K562 (cell line): Measurements from ENCODE around the gene MRPL40. TPM values are rescaled to one million over a fixed set of nuclear protein-coding genes. Genes with fewer than 3 reads are reported as not detected.
A peak's percentile ranks its signal among the peaks of the same experiment; 100 is the strongest.

Experiments used
- MTA1 ChIP-seq: fragments of 450-650 bp; IDR thresholded peaks from 2 replicates; pipeline ENCODE4 v1.6.1; 2017; ENCODE audit warnings: borderline replicate concordance
- NFIX ChIP-seq: fragments of 250-450 bp; sonication (Bioruptor Pico); IDR thresholded peaks from 2 replicates; pipeline ENCODE4 v1.4.0; 2020; ENCODE audit warnings: low read depth, mild to moderate bottlenecking, moderate library complexity
- SMC3 ChIP-seq: conservative IDR thresholded peaks from 2 replicates; pipeline ENCODE4 v1.6.1; 2011; ENCODE audit warnings: low read depth, low read length, improper control_type of control experiment; ENCODE audit not compliant: insufficient read depth
- YBX1 ChIP-seq: fragments of 450-650 bp; IDR thresholded peaks from 2 replicates; pipeline ENCODE4 v1.7.1; 2016; ENCODE audit warnings: mild to moderate bottlenecking
- ZNF175 ChIP-seq: fragments of 200-800 bp; sonication (Bioruptor generic); IDR thresholded peaks from 2 replicates; pipeline ENCODE4 v1.6.1; 2016; ENCODE audit warnings: low read depth, mild to moderate bottlenecking, missing genetic modification characterization, missing compliant biosample characterization
- polyA plus RNA-seq, 8 experiments: library from polyadenylated mRNA; depleted of rRNA in 4 of 8; stranded (reverse) in 5 of 8; unstranded in 3 of 8; fragments of >200 nt; fragmentation: Nextera tagmentation in 2 of 8; fragmentation: Illumina TruSeq in 1 of 8; extraction: Ambion mirVana in 2 of 8; extraction: Trizol in 1 of 8; gene quantifications; 2 replicates each; pipeline versions ENCODE4 v1.2.1 to v1.2.3, GENCODE V29; 2011 to 2014; ENCODE audit warnings: inconsistent platforms in 1 of 8, missing spikeins in 1 of 8
- total RNA-seq, 7 experiments: library from RNA; depleted of rRNA in 6 of 7; stranded (reverse); fragments of >200 nt in 6 of 7; fragmentation: Illumina TruSeq in 2 of 7; extraction: Trizol in 2 of 7; gene quantifications; 2 replicates each; pipeline versions ENCODE4 v1.2.1 to v1.2.3, GENCODE V29; 2011 to 2021; ENCODE audit warnings: low replicate concordance in 1 of 7
- TF ChIP-seq, protein P1 (sequence below): fragments of 250-450 bp; sonication (Bioruptor Pico); IDR thresholded peaks from 2 replicates; pipeline ENCODE4 v1.5.0; 2021
- TF ChIP-seq, protein P2 (sequence below): fragments of 450-650 bp; IDR thresholded peaks from 2 replicates; pipeline ENCODE4 v1.6.1; 2014; ENCODE audit warnings: low read depth, mild to moderate bottlenecking, moderate library complexity, borderline replicate concordance
- TF ChIP-seq, protein P3 (sequence below): fragments of 450-650 bp; IDR thresholded peaks from 2 replicates; pipeline ENCODE4 v1.6.1; 2016; ENCODE audit warnings: low read depth
- TF ChIP-seq, protein P4 (sequence below): sonication (generic); formaldehyde crosslinking; IDR thresholded peaks from 2 replicates; pipeline ENCODE4 v1.8.0; 2023; ENCODE audit warnings: mild to moderate bottlenecking, missing genetic modification reagents

The MRPL40 gene
- total and polyA plus RNA-seq, 9 of the 15 experiments (the other 6 are each of a cell fraction or from before 2014, with no cell fraction given) = 132 to 652 (median 208) TPM

DNA sequence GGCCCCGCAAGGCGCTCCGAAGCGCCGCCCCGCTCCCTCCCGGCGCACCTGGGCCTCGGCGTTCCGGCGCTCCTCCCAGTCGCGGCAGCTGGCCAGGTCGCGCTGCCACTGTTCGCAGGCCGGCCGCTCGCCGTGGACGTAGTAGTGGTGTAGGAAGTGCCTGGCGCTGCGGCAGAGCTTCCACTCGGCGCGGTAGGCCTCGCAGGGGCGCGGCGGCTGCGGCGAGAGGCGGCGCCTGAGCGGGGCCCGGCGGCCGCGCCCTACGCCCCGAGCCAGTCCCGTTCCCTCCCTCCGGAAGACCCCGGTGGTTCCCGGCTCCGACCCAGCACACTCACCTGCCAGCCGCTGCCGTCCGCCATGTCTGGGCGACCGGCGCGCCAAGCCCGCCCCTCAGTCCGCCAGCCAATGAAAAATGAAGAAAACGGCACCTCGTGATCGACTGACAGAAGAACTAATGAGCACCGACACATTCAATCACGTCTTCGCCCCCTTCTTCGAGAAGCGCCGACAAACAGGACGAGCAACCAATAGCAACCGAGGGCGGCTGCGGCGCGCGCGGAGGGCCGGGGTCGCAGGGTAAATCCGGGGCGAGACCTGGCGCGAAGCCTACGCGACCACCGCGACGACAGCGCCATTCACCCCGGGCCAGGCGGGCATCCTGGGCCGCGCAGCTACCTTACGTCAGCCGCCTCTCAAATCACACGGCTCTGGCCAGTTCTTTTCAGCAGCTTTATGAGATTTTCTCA is 15.2 kb downstream of the MRPL40 start, which contains the start of gene C22orf39 (continued):
- TF ChIP-seq, protein P1, sequence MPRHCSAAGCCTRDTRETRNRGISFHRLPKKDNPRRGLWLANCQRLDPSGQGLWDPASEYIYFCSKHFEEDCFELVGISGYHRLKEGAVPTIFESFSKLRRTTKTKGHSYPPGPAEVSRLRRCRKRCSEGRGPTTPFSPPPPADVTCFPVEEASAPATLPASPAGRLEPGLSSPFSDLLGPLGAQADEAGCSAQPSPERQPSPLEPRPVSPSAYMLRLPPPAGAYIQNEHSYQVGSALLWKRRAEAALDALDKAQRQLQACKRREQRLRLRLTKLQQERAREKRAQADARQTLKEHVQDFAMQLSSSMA = peak; percentile 94
- TF ChIP-seq ZNF175 (CRISPR knock-in tag) (no peak), NFIX (CRISPR knock-in tag) (no peak), YBX1 (no peak), SMC3 (no peak), MTA1 (peak; percentile 83; the same call in 1 of the 2 replicates)
- TF ChIP-seq, protein P2, sequence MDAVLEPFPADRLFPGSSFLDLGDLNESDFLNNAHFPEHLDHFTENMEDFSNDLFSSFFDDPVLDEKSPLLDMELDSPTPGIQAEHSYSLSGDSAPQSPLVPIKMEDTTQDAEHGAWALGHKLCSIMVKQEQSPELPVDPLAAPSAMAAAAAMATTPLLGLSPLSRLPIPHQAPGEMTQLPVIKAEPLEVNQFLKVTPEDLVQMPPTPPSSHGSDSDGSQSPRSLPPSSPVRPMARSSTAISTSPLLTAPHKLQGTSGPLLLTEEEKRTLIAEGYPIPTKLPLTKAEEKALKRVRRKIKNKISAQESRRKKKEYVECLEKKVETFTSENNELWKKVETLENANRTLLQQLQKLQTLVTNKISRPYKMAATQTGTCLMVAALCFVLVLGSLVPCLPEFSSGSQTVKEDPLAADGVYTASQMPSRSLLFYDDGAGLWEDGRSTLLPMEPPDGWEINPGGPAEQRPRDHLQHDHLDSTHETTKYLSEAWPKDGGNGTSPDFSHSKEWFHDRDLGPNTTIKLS = peak; percentile 82
- TF ChIP-seq, protein P3, sequence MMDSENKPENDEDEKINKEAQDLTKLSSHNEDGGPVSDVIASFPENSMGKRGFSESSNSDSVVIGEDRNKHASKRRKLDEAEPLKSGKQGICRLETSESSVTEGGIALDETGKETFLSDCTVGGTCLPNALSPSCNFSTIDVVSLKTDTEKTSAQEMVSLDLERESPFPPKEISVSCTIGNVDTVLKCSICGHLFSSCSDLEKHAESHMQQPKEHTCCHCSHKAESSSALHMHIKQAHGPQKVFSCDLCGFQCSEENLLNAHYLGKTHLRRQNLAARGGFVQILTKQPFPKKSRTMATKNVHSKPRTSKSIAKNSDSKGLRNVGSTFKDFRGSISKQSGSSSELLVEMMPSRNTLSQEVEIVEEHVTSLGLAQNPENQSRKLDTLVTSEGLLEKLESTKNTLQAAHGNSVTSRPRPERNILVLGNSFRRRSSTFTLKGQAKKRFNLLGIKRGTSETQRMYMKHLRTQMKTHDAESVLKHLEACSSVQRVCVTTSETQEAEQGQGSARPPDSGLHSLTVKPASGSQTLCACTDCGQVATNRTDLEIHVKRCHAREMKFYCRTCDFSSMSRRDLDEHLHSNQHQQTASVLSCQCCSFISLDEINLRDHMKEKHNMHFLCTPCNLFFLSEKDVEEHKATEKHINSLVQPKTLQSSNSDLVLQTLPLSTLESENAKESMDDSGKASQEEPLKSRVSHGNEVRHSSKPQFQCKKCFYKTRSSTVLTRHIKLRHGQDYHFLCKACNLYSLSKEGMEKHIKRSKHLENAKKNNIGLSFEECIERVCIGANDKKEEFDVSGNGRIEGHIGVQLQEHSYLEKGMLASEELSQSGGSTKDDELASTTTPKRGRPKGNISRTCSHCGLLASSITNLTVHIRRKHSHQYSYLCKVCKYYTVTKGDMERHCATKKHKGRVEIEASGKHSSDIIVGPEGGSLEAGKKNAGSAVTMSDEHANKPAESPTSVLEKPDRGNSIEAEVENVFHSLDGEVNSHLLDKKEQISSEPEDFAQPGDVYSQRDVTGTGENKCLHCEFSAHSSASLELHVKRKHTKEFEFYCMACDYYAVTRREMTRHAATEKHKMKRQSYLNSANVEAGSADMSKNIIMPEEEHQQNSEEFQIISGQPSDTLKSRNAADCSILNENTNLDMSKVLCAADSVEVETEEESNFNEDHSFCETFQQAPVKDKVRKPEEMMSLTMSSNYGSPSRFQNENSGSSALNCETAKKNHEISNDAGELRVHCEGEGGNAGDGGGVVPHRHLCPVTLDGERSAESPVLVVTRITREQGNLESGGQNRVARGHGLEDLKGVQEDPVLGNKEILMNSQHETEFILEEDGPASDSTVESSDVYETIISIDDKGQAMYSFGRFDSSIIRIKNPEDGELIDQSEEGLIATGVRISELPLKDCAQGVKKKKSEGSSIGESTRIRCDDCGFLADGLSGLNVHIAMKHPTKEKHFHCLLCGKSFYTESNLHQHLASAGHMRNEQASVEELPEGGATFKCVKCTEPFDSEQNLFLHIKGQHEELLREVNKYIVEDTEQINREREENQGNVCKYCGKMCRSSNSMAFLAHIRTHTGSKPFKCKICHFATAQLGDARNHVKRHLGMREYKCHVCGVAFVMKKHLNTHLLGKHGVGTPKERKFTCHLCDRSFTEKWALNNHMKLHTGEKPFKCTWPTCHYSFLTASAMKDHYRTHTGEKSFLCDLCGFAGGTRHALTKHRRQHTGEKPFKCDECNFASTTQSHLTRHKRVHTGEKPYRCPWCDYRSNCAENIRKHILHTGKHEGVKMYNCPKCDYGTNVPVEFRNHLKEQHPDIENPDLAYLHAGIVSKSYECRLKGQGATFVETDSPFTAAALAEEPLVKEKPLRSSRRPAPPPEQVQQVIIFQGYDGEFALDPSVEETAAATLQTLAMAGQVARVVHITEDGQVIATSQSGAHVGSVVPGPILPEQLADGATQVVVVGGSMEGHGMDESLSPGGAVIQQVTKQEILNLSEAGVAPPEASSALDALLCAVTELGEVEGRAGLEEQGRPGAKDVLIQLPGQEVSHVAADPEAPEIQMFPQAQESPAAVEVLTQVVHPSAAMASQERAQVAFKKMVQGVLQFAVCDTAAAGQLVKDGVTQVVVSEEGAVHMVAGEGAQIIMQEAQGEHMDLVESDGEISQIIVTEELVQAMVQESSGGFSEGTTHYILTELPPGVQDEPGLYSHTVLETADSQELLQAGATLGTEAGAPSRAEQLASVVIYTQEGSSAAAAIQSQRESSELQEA = no peak
- TF ChIP-seq, protein P4, sequence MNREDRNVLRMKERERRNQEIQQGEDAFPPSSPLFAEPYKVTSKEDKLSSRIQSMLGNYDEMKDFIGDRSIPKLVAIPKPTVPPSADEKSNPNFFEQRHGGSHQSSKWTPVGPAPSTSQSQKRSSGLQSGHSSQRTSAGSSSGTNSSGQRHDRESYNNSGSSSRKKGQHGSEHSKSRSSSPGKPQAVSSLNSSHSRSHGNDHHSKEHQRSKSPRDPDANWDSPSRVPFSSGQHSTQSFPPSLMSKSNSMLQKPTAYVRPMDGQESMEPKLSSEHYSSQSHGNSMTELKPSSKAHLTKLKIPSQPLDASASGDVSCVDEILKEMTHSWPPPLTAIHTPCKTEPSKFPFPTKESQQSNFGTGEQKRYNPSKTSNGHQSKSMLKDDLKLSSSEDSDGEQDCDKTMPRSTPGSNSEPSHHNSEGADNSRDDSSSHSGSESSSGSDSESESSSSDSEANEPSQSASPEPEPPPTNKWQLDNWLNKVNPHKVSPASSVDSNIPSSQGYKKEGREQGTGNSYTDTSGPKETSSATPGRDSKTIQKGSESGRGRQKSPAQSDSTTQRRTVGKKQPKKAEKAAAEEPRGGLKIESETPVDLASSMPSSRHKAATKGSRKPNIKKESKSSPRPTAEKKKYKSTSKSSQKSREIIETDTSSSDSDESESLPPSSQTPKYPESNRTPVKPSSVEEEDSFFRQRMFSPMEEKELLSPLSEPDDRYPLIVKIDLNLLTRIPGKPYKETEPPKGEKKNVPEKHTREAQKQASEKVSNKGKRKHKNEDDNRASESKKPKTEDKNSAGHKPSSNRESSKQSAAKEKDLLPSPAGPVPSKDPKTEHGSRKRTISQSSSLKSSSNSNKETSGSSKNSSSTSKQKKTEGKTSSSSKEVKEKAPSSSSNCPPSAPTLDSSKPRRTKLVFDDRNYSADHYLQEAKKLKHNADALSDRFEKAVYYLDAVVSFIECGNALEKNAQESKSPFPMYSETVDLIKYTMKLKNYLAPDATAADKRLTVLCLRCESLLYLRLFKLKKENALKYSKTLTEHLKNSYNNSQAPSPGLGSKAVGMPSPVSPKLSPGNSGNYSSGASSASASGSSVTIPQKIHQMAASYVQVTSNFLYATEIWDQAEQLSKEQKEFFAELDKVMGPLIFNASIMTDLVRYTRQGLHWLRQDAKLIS (CRISPR knock-in tag) = no peak
